Measurements from ENCODE around the gene UBR4. TPM values are rescaled to one million over a fixed set of nuclear protein-coding genes. Genes with fewer than 3 reads are reported as not detected.

UBR4 gene
- polyA plus RNA-seq, 1 donor (not counting 4 experiments of a cell fraction or from before 2014, with no cell fraction given): 39.0 TPM

DNA sequence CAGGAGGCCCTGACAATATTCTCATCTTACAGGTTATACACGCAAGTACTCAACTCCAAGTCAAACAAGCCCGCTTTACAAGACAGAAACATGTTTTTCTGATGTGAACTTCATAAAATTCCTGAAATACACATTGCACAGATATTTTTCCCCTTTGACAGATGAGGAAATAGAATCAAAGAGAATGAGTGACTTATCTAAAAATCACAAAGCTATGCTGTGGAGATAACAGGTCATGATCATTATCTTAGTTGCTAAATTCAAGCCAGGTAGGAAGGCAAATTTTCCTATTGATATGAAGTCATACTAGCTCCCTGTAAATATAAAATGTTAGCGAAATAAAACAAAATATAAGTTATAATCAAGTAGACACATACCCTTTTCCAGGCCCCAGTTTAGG, 18.3 kb downstream of the UBR4 start:
- no peak overlapping the region for H3K4me2 ChIP-seq (ENCODE audit: control insufficient read depth, extremely low read depth, insufficient read depth, low read depth, low read length)
- TF ChIP-seq EZH2 (IDR thresholded peaks at IDR 0.05; ENCODE audit: low read length): no peak
- TF ChIP-seq, protein P1, sequence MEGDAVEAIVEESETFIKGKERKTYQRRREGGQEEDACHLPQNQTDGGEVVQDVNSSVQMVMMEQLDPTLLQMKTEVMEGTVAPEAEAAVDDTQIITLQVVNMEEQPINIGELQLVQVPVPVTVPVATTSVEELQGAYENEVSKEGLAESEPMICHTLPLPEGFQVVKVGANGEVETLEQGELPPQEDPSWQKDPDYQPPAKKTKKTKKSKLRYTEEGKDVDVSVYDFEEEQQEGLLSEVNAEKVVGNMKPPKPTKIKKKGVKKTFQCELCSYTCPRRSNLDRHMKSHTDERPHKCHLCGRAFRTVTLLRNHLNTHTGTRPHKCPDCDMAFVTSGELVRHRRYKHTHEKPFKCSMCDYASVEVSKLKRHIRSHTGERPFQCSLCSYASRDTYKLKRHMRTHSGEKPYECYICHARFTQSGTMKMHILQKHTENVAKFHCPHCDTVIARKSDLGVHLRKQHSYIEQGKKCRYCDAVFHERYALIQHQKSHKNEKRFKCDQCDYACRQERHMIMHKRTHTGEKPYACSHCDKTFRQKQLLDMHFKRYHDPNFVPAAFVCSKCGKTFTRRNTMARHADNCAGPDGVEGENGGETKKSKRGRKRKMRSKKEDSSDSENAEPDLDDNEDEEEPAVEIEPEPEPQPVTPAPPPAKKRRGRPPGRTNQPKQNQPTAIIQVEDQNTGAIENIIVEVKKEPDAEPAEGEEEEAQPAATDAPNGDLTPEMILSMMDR (optimal IDR thresholded peaks at IDR 0.05 in 1 of 3, IDR thresholded peaks at IDR 0.05 in 1 of 3, conservative IDR thresholded peaks at IDR 0.05 in 1 of 3; ENCODE audit: extremely low read depth in 1 of 3, insufficient read depth in 2 of 3, low read length in 3 of 3): no peak
- H3K9me1 ChIP-seq (ENCODE audit: control insufficient read depth, extremely low read depth, insufficient read depth, low read length): no peaks in the 10 kb centered on the region
- peaks cover 28 to 43% of the 10 kb centered on the region in 2 experiments for H3K36me3 ChIP-seq (ENCODE audit: control insufficient read depth in 2 of 2, extremely low read depth in 1 of 2, insufficient read depth in 2 of 2, low read length in 2 of 2)
- no peaks in the 10 kb centered on the region for H4K20me1 ChIP-seq (ENCODE audit: control insufficient read depth, extremely low read depth, insufficient read depth, low read length)
- FAIRE-seq (no peak), DNase-seq (ENCODE audit: low read depth, low spot score) (no peak)
- no peak overlapping the region for H2AFZ ChIP-seq (ENCODE audit: control insufficient read depth, low read length)
- H3K9ac ChIP-seq (ENCODE audit: control insufficient read depth, extremely low read depth, insufficient read depth, low read length): no peak overlapping the region
- no peak overlapping the region for H3K4me3 ChIP-seq (ENCODE audit: control insufficient read depth in 2 of 3, extremely low read depth in 1 of 3, insufficient read depth in 2 of 3, low read depth in 1 of 3, low read length in 3 of 3)
- H3K27ac ChIP-seq (ENCODE audit: control insufficient read depth, insufficient read depth, low read length): no peak overlapping the region
- H3K27me3 ChIP-seq (ENCODE audit: control insufficient read depth, extremely low read depth, insufficient read depth, low read length): no peaks in the 10 kb centered on the region
- peaks cover 3% of the 10 kb centered on the region for H3K79me2 ChIP-seq (ENCODE audit: control insufficient read depth, insufficient read depth, low read length)
- H3K4me1 ChIP-seq (ENCODE audit: control insufficient read depth, extremely low read depth, insufficient read depth, low read length): no peaks in the 10 kb centered on the region
- H3K9me3 ChIP-seq (ENCODE audit: control insufficient read depth, low read depth, low read length): no peaks in the 10 kb centered on the region
- dilution Hi-C loops (cut with MboI; ENCODE audit: extremely low pct_ligation_motif_present, low sequenced_read_pairs): no loop called here

DNA sequence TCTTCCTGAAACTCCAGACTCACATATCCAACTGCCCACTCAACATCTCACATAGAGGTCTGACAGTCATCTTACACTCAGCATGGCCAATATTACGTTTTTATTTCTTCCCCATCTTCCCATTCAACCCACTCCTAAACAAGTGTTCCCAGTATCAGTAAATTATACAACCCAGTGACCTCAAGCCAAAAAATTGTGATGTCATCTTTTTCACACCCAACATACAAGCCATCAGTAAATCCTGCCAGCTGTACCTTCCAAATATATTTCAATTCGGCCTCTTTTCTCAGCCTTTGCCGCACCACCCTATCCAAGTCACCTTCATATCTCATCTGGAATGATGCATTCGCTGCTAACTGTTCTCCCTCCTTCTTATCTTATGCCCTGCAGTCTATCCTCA, 19.6 kb downstream of the UBR4 start:
- TF ChIP-seq, protein P1 (optimal IDR thresholded peaks at IDR 0.05 in 1 of 3, IDR thresholded peaks at IDR 0.05 in 1 of 3, conservative IDR thresholded peaks at IDR 0.05 in 1 of 3; ENCODE audit: extremely low read depth in 1 of 3, insufficient read depth in 2 of 3, low read length in 3 of 3): no peak
- no peak for TF ChIP-seq EZH2 (IDR thresholded peaks at IDR 0.05; ENCODE audit: low read length)
- no peaks in the 10 kb centered on the region for H3K4me1 ChIP-seq (ENCODE audit: control insufficient read depth, extremely low read depth, insufficient read depth, low read length)
- no peak overlapping the region for H3K9ac ChIP-seq (ENCODE audit: control insufficient read depth, extremely low read depth, insufficient read depth, low read length)
- H3K27ac ChIP-seq (ENCODE audit: control insufficient read depth, insufficient read depth, low read length): no peak overlapping the region
- DNase-seq (ENCODE audit: low read depth, low spot score) (no peak), FAIRE-seq (no peak)
- H3K27me3 ChIP-seq (ENCODE audit: control insufficient read depth, extremely low read depth, insufficient read depth, low read length): no peaks in the 10 kb centered on the region
- dilution Hi-C loops (cut with MboI; ENCODE audit: extremely low pct_ligation_motif_present, low sequenced_read_pairs): no loop called here
- no peaks in the 10 kb centered on the region for H3K9me3 ChIP-seq (ENCODE audit: control insufficient read depth, low read depth, low read length)
- no peaks in the 10 kb centered on the region for H3K9me1 ChIP-seq (ENCODE audit: control insufficient read depth, extremely low read depth, insufficient read depth, low read length)
- H2AFZ ChIP-seq (ENCODE audit: control insufficient read depth, low read length): no peak overlapping the region
- no peak overlapping the region for H3K4me3 ChIP-seq (ENCODE audit: control insufficient read depth in 2 of 3, extremely low read depth in 1 of 3, insufficient read depth in 2 of 3, low read depth in 1 of 3, low read length in 3 of 3)
- H3K4me2 ChIP-seq (ENCODE audit: control insufficient read depth, extremely low read depth, insufficient read depth, low read depth, low read length): no peak overlapping the region
- H3K36me3 ChIP-seq (ENCODE audit: control insufficient read depth in 2 of 2, extremely low read depth in 1 of 2, insufficient read depth in 2 of 2, low read length in 2 of 2): peaks cover 33 to 46% of the 10 kb centered on the region in 2 experiments
- H3K79me2 ChIP-seq (ENCODE audit: control insufficient read depth, insufficient read depth, low read length): peaks cover 3% of the 10 kb centered on the region
- H4K20me1 ChIP-seq (ENCODE audit: control insufficient read depth, extremely low read depth, insufficient read depth, low read length): no peaks in the 10 kb centered on the region

All from keratinocyte (primary cell).